Activated naive CD4-positive, alpha-beta T cell (primary cell): Measurements from ENCODE around the gene PPTC7.
"Not testable (repeated sequence)": the region's sequence is repeated elsewhere in the genome, so short reads cannot be mapped to it uniquely, and the experiment has no call there.

Source experiments
- DNase-seq, 4 experiments: peaks; one replicate each; lab custom pipeline; 2025; lab: John Stamatoyannopoulos, UW

The PPTC7 gene, protein sequence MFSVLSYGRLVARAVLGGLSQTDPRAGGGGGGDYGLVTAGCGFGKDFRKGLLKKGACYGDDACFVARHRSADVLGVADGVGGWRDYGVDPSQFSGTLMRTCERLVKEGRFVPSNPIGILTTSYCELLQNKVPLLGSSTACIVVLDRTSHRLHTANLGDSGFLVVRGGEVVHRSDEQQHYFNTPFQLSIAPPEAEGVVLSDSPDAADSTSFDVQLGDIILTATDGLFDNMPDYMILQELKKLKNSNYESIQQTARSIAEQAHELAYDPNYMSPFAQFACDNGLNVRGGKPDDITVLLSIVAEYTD

DNA sequence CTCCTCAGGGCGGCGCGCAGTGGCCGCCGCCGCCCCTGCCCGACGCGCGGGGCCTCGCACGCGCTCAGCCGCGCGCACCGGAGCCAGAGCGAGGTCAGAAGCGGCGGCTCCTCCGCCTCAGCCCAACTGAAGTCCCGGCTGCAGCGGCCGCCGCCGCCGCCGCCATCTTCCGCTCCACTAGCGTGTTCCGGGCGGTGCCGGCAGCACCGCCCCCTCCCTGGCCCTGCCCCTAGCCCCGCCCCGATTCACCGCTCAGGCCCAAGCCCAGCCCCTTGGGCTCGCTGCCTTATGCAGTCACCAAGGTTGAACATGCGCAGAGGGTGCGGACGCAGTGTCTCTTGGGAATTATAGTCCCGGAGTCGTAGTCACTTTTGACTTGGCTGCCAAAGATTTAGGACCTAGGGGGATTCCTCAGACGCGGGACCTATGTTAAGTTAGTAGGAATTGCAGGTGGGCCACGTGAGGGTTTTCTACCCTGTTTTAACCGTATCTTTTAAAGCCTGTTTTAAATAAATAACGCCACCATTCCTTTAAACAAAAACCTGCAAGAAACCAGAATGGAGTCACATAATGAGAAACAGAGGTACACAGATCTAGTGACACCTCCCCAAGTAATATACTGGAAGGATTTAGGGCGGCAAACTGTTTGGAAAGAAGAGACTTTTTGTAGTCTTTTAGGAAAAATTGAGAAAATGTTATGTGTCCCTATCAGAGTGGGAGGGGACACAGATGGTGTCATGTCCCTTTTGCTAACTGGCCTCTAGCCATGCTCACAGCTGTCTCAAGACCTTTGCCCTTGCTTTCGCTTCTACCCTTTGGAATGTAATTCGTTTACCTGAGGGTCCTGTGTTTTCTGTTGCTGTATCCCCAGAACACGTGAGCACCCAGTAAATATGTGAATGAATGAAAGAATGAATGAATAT, at the start of gene PPTC7:
TSS of gene PPTC7 (minus strand) at position 182 of the 923 bp plus-strand sequence. CDS start 287 bp downstream, outside the sequence.
- peak; percentile 86 to 96 (median 93) for DNase-seq

DNA sequence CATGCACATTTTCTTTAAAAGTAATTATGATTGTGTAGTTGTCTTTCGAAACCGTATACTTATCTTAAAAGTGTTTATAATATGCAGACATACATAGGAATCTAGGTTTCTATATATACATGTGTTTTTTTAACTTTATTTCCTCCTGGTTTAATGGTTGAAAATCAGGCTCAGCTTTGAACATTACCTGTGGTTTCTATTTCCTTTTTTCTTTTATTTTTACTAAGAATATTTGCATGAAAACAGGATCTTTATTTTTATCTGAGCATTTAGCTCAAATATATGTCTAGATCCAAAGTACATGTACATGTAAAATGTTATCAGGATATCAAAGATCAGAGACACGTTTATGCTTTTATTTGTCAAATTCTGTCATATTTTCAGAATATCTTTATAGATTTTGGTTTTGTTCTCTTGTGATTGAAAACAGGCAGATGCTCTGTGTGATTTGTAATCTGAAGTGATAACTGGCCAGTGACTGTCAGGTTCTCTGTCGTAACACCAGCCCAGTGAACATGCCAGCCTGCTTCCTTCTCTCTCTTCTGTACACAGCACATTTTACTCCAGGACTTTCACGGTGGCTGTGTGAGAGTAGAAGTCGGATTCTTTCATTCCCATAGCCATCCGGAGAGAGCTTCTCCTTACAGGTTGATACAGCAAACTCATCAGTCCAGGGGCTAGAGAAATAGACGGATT, 44.5 kb upstream of the PPTC7 start:
- no peak for DNase-seq

DNA sequence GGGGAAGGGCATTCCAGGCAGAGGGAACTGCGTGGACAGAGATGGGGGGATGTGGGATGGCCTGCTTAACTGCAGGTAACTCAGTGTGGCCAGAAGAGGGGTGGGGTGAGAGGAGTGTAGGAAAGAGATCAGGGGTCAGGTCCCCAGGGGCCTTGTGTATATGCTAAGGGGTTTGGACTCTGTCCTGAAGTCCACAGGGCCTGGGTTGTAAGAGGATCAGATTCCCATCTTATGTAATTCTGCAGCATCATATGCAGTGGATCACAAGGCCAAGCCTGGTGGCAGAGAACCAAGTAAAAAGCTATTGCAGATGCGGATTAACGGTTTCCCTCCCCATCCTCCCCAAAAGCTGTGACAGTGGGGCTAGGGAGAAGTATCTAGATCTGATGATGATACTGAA, 39.5 kb upstream of the PPTC7 start:
- no peak for DNase-seq

DNA sequence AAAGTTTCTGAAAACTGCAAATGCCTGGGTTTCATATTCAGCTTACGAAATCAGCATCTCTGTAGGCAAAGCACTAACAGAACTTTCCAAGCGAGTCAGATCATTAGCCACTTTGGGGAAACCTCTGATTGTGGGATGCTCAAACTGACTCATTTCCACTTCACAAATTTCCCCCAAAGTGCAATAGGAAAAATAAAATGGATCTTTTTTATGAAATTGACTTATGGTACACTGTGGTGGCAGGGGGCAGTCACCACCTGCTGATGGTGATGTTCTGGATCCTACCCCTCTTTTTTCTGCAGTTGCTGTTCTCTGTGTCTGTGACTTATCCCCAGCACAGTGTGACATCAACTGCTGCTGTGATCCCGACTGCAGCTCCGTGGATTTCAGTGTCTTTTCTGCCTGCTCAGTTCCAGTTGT, 36.4 kb upstream of the PPTC7 start:
- no peak for DNase-seq

DNA sequence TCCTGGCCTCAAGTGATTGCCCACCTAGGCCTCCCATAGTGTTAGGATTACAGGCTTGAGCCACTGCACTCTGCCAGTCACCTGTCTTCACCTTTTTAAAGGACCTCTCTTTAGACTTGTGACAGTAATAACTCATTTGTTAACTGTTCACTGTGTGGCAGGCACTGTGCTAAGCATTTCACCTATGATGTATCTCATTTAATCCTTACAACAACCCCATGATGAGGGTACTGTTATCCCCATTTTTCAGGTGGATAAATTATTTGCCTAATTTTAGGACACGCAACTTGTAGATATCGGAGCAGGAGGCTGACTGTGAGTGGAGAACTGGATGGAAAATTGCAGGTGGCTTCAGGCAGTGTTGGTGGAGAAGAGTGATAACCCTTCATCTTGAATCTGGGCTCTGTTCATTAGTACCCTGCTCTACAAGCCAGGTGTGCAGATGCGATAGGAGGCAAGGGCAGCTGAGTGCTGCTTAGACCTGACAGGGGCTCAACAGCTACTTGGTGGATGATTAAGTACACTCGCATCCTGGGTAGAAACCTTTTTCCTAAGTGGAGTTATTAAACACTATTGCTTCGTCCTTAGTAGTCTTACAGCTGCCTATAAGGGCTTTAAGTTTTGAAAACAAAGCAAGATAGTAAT, 33.5 kb upstream of the PPTC7 start:
- DNase-seq: no peak

DNA sequence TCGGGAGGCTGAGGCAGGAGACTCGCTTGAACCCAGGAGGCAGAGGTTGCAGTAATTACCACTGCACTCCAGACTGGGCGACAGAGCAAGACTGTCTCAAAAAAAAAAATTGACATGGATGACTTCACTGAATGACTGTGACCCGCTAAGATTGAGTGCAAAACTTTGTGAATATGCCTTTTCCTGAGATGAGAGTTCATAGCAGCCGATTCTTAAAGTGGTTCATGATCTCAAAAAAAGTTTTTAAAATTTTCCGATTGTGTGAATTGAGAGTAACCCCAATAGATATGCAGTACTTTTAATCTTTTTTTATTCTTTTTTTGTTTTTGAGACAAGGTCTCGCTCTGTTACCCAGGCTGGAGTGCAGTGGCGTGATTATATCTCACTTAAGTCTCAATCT, 32.1 kb upstream of the PPTC7 start:
- DNase-seq: no peak

DNA sequence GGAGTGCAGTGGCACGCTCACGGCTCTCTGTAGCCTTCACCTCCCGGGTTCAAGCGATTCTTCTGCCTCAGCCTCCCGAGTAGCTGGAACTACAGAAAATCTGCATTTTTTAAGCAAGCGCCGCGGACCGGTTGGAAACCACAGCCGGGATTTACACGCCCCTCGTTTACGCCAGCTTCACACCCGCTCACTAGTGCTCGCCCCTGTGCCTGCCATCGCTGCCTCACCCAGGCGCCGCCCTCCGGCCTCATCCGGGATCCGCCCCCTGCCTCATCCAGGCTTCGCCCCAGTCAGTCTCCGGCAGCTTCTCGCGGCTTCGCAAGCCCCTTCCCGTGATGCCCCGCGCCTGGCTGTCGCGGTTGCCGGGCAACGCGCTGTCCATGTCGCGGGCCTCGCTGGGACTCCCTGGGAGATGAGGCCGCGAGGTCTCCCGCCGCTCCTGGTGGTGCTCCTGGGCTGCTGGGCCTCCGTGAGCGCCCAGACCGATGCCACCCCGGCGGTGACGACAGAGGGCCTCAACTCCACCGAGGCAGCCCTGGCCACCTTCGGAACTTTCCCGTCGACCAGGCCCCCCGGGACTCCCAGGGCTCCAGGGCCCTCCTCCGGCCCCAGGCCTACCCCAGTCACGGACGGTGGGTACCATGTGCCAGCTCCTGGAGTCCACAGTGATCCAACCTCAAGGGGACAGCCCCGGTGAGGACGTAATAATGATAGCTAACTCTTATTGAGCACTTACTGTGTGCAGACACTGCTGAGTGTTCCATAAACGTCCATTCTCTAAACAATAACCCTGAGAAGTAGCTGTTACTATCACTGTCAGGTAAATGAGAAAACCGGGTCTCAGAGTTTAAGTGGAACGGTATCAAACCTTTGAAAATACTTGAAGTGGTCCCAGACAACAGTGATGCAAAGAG, 30.9 kb upstream of the PPTC7 start, which contains the start of gene TCTN1:
TSS of gene TCTN1 (plus strand) at position 359 of the 914 bp plus-strand sequence. CDS start at position 413, 54 bp downstream.
- DNase-seq: peak; percentile 86 to 95 (median 92)

DNA sequence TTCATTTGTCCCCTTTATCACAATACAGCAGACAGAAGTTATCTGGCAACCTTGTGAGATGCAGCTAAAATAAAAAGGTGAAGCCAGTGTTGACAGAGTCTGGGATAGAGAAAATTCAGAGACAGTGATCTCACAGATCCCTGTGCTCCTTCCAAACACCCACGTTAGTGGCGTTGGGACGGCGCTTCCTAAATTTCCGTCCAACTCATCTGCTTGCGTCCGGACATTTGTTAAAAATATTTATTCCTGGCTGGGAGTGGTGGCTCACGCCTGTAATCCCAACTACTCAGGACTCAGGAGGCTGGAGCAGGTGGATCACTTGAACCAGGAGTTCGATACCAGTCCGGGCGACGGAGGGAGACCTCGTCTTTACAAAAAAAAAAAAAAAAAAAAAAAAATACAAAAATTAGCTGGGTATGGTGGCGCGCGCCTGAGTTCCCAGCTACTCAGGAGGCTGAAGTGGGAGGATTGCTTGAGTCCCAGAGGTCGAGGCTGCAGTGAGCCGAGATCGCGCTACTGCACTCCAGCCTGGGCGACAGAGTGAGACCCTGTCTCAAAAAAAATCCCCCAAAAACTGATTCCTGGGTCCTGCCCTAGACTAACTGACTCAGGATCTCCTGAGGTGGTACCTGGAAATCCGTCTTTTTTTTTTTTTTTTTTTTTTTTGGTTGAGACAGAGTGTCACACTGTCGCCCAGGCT, 30.1 kb upstream of the PPTC7 start:
- DNase-seq: no peak

DNA sequence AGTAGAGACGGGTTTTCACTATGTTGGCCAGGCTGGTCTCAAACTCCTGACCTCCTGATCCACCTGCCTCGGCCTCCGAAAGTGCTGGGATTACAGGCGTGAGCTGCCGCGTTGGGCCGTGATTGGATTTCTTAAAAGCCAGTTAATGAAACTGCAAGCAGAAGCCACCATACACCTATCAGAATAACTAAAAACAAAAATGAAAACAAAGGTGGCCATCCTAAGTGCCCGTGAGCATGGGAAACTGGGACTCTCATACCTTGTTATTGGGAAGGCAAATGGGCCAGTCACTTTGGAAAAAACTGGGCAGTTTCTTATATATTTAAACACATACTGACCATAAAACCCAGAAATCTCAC, 23.1 kb upstream of the PPTC7 start:
- no peak for DNase-seq

DNA sequence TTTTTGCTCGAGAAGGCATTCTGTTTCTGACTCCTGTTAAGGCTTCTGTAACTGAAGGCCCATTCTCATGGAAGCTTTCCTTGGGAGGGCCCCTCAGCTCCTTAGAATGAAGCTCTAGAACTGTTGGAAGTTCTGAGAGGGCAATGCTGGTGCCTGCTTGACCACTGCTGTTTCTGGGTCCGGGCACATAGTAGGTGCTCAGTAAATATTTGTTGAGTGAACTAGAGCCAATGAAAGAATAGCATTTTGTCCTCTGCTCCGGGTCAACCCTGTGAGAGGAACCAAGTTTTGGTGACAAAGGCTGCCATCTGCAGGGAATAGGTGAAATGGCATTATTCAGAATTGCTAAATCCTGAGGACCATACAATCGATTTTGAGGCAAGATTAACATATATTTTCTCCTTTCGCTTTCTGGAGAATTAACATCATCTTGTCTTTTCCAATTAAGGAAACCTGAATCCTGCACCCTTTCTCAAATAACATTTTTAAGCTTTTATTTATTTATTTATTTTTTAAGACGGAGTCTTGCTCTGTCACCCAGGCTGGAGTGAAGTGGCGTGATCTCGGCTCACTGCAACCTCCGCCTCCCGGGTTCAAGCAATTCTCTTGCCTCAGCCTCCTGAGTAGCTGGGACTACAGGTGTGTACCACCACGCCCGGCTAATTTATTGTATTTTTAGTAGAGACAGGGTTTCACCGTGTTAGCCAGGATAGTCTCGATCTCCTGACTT, 19.1 kb upstream of the PPTC7 start:
- not testable (repeated sequence) for DNase-seq

DNA sequence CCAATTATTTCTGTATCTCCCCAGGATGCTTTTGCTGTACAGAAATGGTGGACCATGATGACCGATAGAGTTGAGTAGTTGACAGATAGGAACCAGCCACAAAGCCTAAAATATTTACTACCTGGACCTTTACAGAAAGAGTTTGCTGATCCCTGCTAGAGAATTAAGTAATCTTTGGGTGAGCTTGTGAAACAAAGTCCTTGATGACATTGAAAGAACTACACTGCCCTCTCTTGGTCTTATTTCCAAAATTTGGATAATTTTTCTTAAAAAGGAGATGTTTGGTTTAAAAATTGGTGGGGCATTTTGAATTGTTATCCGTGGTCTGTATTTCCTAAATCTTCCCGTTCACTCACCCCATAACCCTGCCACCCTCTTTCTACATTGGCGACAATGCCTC, 17.1 kb upstream of the PPTC7 start:
- no peak for DNase-seq

DNA sequence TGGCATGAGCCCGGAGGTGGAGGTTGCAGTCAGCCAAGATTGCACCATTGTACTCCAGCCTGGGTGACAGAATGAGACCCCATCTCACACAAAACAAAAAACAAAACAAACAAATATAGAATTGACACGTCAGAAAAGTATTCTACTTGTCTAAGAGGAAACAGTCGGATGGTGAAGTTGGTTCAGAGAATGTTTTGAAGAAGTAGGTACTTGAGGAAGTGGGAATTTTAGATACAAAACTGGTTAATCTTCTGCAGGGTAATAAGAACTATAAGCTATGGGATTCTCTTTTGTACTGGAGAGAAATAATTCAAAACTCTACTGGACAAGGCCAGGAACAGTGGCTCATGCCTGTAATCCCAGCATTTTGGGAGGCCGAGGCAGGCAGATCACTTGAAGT, 16.2 kb upstream of the PPTC7 start:
- no peak for DNase-seq

DNA sequence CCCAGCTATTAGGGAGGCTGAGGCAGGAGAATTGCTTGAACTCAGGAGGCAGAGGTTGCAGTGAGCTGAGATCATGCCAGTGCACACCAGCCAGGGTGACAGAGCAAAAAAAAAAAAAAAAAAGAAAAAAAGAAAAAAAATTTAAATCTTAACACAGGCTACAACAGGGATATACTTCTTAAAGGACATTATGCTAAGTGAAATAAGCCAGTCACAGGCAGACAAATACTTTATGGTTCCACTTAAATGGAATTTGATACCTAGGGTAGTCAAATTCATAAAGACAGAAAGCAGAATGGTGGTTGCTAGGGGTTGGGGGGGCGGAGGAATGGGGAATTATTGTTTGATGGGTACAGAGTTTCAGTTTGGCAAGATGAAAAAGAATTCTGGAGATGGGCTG, 14.8 kb upstream of the PPTC7 start:
- DNase-seq: no peak

DNA sequence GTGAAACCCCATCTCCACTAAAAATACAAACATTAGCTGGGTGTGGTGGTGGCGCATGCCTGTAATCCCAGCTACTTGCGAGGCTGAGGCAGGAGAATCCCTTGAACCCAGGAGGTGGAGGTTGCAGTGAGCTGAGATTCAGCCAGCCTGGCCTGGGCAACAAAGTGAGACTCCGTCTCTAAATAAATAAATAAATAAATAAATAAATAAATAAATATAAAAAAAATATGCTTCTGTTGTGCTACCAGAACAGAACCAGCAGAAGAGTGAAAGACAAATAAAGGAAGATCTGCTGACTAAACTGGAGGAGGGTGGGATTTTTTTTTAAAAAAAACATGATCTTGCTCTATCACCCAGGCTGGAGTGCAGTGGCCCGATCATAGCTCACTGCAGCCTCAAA, 9.8 kb upstream of the PPTC7 start:
- not testable (repeated sequence) for DNase-seq

DNA sequence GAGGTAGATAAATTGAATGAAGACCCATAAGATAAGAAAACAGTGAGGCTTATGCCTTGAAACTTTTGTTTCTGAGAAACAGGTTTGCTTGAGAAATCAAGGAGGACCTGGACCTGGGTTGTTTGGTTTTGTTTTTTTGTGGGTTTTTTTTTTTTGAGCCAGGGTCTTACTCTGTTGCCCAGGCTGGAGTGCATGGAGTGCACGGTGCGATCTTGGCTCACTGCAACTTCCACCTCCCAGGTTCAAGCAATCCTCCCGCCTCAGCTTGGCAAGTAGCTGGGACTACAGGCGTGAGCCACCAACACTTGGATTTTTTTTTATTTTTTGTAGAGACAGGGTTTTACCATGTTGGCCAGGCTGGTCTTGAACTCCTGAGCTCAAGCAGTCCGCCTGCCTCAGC, 9.0 kb upstream of the PPTC7 start:
- no peak for DNase-seq

DNA sequence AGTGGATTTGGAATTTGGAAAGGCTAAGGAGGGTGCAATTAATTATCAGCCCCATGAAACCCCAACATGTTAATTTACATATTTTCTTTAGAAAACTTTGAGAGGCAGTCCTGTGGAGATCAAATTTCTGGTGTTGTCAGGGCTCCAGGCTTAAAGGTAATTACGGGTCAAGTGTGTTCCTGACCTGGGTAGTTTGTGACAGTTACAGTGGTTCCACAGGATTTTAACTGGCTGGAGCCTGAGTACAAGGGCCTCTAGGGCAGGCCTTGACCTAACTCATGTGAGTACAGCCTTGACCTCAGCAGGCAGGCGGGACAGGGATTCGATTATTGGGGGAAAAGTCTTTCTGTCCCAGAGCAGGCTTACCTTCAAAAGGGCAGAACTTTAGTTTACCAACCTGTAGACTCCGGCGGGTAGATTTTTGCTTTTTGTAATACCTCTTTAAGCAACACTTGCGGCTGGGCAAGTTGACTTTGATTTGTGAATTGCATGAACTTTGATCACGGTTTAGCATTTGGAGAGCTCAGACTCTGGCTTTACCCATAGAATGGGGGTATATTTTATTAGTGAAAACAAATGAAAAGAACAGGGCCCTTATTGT, 8.4 kb upstream of the PPTC7 start:
- DNase-seq: no peak

DNA sequence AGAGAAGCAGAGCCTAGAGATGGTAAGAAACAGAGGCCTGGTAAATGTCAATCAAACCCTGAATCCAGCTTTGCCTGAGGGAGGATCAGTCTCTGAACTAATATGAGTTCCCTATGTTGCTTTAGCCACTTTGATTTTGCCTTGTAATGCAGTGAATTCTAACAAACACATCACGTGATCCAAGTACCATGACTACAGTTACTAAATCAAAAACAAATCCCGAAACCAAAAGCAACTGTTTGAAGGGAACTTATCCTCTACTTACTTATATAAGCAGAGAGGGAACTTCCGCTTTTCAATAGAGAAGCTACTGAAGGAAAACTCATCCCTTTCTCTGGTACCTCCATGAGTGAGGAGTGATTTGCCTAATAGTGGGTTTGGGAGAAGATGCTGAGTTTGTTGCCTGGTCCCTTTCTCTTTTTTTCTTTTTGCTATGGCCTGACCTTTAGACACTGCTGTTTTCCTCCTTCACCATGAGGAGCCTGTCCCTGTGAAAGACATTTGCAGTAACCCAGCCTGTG, 7.7 kb upstream of the PPTC7 start:
- DNase-seq: no peak

DNA sequence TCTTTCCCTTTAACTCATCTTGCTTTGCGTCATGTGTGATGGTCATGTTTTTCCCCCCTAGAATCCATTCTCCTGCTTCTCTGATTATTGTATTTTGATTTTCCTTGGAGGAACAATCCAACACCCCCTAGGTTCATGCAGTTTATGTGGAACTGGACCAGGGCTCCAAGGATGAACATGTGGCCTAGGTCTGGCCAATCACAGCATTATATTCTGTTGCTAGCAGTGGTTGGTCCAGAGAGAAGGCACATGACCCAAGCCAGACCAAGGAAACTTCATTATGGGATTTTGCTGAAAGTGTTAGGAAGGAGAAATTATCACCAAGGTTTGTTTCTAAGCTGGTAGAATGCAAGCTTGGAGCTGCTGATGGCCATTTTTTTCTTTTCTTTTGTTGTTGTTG, 6.9 kb upstream of the PPTC7 start:
- DNase-seq: no peak

DNA sequence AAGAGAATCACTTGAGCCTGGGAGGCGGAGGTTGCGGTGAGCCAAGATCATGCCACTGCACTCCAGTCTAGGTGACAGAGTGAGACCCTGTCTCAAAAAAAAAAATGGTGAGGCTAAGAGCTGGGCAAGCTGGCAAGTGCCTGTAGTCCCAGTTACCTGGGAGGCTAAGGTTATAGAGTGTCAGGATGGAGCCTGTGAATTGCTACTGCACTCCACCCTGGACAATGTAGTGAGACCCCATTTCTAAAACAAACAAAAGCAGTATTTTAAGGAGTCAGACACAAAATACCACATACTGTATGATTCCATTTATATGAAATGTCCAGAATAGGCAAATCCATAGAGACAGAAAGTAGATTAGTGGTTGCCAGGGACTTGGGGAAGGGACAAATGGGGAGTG, 4.0 kb upstream of the PPTC7 start:
- not testable (repeated sequence) for DNase-seq
